Inferior parietal cortex (tissue), 1 donor: ENCODE measurements around the gene CAV1.

ENCODE experiments used
- DNase-seq: peaks from one replicate; pipeline ENCODE4 v3.0.0-alpha.2; 2016; ENCODE audit errors: extremely low spot score

The CAV1 gene

DNA sequence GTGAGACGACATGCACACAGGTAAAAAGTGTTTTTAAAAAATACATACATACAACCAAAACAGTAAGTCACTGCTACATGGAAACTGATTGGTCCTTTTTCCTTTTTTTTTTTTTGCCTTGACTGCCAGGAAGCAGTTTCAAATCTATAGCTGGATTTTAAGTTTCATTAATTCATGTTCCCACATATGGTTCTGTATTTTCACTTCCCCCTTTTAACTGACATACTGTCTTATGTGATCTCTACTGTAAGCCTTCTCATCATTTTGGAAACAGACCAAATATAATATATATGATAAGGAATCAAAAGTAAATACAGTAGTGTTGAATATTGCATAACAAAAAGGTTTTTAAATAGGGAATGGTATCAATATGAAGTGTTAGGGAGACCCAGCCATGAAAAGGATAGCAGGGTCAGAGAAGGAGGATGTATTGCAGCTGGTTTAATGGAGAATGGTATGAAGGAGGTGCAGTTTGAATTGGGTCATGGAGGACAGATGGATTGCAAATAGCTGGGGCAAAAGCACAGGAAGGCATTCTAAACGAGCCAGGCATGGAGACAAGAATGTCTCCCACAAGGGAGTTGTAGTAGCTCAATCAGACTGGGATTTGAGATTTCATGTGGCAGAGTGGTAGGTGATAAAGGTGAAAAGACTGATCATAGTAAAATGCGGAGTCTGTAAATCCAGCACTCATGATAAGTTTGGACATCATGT is 5.4 kb downstream of the CAV1 start:
- no peak for DNase-seq

DNA sequence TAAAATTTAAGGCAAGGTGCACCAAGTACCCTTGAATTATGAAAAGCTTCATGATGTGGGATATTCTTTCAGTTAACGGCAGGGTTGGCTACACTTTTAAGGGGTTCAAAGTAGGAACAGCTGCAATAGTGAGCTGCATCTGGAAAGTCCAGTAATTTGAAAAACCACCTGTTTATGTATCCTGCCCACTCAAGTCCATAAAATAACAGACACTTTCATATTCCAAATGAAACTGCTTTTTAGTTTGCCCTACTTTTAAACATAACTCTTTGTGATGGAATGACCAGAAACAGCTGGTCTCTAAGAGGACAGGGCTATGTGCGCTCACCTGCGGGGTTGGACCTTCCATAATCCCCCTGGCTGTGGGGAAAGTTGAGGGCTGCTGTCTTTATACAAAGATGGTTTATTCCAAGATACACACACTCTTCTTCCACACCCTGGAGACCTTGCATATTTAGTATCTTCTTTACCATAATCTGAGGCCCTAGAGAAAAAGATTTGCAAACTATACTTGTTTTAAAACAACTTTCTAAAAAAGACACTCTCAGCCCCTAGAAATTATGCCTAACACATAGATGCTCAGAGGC is 7.4 kb downstream of the CAV1 start:
- DNase-seq: no peak

DNA sequence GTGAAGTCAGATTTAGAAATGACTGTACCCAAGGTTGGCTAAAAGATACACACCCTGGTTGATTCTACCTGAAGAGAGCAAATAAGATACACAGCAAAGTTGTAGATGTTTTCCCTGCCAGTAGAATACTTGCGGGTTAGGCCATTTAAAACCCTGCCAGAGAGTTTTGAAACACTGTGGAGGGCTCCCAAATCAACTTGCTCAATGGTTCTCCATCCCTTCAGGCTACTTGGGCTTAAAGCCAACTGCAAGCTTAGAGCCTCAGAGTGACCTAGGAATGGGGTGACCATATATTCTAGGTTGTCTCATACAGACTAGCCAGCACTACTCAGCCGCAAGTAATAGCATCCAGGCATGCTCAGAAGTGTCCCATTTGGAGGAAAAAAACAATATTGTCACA is 10.0 kb downstream of the CAV1 start:
- no peak for DNase-seq

DNA sequence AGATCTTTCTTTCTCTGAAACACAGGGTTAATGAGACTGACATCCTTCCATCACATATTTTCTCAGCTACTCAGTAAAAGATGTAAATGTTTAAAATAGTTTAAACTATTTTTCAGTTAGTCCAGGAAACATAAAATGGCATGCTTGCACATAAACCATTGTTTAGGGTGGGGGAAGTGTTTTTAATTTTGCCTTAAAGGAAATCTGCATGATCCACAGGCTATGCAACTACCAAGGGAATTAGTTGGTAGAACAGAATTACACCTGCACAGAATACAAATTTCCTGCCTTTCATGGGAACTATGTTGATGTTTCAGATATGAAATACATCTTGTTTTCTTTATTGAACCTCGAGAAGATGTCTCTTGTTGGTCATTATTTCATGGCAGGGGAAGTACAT is 10.6 kb downstream of the CAV1 start:
- DNase-seq: no peak

DNA sequence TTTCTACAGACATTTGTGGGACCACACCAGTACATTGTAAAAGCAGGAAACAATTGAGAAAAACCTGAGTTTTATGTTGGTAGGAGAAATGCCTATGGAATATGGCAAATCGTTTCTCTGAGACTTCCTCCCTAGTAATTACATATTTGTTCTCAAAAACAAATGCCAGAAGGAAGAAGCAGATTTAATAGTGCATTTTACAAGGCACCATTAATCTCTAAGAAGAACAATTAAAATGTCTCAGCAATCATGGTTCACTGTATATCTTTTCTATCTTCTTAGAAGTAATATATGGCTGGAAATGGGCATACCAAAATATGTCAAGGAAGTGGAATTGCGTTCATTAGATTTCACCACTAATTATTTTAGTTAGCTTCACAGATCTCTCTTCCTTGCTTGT is 13.3 kb downstream of the CAV1 start:
- no peak for DNase-seq

DNA sequence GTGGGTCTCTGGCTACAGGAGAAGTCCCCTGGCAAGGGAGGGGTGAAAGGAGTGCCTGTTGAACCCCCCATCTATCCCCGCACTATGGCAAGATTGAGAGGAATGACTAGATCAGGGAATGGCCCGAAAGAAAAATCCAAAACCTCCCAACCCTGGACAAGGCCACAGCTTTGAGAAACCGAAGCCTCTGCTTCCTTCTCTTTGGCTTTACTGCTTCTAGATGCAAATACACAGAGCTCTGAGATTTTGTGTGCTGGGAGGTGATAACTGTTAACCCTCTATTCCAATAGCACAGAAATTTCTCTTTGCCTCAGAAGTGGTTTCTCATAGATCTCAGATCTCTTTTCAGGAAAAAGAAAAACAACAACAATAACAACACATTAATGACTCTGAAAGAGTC is 15.0 kb downstream of the CAV1 start:
- no peak for DNase-seq

DNA sequence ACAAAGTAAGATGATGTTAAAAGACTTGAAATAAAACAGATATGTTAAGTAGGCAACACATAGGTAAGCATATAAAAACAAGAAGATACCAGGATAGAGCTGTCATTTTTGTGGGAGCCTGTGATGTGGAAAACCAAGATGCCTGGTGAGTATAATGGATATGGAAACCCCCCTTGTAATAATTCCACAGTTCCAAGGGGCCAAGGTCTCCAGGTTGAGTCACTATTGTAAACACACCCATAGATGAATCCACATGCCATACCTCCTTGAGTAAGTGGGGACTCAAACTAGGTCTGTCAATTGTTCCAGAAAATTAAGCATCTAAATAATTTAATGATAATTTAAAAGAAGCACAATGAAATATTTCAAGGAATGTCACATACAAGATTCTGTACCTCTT is 15.9 kb downstream of the CAV1 start:
- no peak for DNase-seq

DNA sequence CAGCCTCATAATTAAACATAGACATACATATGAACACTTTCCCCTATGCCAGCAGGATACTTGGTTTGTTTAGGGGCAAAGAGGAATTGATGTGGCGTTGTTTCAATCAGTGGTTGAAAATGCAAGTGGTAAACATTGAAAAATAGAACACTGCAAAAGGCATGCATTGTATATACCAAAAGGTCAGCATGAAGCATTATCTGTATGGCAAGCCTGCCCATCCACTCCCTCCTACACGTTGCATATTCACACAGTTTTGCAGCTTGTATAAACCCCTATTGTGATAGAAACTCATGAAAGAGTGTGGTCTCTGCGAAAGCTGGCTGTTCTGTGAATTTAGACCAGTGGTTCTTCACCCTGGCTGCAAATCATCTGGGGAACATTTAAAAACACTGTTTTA is 17.1 kb downstream of the CAV1 start:
- DNase-seq: no peak

DNA sequence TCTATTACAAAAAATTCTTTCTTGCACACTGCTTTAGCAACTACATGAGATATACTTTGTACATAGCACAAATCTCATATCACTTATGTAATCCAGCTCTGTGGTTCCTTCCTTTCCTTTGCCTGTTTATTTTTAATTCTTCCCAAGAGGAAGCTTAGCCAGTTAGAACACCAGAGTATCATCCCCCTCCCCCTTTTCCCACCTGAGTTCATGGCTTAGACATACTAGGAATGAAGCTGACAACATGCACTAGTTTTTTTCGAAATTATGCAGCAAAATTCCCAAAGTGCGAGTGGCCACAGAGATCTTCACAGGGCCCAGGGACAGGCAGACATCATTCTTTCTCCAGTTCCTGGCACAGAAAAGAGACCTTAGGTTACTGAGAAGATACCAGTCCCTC is 17.8 kb downstream of the CAV1 start:
- DNase-seq: no peak

DNA sequence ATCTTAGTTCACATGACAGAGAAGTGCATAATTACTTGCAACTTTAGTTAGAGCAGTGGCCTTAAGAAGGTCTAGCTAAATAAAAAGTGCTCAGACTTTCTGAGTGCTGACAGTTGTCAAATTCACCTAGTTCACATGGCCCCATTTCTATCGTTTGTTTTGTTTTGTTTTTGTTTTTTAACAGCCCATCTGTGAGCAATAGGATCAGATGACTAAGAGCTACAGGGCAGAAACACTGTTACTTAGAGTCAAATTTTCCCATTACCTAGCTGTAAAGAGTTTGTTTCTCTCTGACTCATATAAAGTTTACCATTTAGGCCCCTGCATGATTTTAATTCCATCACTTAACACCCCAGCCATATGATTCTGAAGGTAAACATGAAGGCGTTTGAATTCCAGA is 18.8 kb downstream of the CAV1 start:
- no peak for DNase-seq

DNA sequence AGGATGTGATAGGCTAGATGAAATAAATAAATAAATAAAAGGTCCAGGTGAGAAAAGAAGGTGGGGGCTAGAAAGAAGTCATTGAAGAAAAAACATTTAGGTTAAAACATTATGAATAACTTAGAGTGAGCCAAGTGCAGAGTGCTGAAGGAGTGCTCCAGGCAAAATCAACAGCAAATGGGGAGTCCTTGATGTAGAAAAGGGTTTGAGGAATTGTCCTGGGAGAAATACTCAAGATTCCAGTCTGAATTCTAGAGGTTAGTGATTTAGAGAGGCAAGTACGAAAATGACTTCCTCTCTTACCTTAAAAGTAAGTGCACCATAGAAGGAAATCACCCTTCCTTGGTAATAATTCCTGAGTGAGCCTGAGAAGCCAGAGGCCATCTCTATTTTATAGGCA is 19.7 kb downstream of the CAV1 start:
- no peak for DNase-seq

DNA sequence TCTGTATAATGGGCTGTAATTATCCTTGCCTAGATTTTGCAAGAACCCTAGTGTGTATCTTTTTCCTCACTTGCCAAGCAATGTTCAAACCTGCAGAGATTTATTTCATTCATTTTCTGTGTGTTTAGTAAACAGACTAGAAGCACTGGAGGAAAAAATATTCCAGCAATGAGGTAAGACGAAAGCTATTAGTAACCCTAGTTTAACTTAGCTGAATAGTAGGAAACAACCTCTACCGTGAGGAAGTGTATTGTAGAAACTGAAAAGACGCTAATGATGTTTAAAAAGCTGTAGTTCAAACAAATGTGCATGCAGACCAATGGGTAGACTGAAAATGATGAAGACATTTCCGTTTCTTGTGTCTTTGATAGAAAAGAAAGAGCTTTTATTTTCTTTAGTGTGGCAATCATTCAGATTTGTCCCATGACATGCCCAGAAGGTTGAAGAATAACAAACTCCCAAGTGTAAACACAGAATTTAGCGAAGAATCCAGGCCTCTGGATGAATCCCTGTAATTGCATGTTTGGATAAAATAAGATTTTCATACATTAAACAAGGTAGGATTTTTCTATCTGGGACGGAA is 20.7 kb downstream of the CAV1 start:
- DNase-seq: no peak

DNA sequence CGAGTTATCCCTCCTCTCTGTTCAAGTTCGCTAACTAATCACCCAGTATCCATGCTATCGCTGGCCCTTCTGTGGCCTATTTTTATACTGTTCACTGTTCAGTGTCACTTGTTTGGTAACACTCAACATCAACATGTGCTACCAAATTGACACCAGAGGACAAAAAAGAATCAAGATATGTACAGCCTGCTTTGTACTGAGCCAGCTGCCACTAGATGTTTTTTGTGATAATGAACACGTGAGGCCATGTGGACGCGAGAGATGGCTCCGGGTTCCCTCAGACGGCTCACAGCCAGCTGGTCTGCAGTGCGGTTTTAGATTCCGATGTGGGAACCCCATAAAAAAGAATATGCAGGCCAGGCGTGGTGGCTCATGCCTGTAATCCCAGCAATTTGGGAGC is 21.2 kb downstream of the CAV1 start:
- DNase-seq: no peak

DNA sequence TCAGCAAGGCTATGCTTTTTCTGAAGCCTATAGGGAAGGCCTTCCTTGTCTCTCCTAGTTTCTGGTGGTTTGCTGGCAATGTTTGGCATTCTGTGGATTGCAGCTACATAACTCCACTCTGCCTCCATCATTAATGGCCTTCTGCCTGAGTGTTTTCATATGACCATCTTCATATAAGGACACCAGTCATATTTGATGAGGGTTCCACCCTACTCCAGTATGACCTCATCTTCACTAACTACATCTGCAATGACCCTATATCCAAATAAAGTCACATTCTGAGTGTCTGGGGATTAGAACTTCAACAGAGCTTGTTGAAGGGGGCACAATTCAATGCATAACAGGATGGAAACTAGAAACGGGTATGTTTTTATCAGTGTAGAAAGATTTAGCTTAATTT is 22.1 kb downstream of the CAV1 start:
- no peak for DNase-seq

DNA sequence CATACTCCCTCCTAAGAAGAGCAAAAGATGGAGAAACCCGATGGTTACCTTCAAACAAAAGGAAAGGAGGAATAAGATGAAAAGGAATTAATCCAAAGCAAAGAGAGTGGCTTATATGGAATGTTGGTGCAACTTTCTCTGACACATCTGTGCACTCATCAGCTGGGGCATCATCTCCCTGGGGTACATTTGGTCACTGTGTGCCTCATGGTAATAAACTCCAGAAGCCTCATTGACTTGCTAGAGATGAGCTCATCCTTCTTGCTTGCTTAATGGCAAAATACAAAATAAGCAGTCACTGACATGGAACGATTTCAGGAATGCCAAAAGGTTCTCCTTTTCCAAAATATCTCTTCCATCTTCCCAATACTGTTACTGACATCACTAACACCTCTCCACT is 22.5 kb downstream of the CAV1 start:
- no peak for DNase-seq

DNA sequence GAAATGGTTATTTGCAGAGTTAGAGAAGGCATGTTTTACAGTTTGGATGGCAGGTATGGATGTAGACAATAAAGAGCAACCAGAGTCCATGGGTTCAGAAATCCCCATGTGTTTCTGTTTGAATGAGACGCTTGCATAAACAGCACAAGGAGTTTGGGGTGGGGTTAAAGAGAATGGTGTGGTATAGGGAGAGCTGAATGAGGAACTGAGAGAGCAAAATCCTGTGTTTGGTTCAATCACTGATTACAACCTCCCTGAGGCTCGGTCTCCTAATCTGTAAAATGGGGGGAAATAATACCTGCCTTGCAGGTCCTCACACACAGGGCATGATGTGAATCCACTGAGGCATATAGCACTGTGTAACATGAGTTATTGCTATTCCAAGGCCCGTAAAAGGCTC is 23.7 kb downstream of the CAV1 start:
- DNase-seq: no peak

DNA sequence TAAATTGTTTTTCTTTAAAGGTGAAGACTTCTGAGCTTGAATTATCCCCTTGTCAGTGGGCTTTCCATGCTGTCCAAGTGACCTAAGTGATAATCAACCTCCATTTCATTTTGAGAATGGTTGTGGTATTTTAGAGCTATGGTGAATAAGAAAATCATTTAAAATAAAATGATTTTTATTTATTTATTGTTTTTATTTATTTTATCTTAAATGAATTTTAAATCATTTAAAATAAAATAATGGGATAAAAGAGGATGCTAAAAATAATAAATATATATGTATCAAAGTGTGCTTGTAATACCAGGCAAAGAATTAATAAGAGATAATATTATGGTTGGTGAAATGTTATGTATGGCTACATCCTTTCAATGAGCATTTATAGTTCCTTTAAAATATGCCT is 24.5 kb downstream of the CAV1 start:
- DNase-seq: no peak

DNA sequence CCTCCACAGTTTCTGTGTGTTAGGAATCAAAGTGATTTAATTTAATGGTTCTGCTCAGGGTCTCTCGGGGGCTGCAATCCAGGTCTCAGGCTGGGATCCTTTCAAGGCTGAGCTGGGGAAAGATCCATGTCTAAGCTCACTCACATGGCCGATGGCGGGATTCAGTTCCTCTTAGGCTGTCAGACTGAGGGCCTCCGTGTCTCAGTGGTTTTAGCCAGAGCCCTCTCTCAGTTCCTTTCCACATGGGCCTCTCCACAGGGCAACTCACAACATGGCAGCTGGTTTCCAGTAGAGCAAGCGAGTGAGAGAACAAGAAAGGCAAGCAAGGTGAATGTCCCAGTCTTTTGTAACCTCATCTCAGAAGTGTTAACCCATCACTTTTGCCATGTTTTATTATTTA is 26.9 kb downstream of the CAV1 start:
- DNase-seq: no peak

DNA sequence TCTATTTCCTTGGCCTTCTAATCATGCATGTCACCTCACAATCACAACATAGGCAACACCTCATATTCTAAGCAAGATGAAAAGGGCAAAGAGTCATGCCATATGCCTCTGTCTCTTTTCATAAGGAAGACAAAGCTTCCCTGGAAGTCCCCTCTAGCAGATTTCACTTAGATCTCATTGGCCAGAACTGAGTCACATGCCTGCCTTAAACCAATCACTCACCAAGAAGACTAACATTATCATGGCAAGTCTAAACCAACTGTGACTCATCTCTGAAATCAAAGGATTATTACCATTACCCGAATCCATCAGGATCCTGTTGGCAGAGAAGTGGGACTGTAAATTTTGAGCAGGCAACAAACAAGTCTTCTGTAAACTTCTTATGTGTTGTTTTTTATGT is 27.8 kb downstream of the CAV1 start:
- DNase-seq: no peak

DNA sequence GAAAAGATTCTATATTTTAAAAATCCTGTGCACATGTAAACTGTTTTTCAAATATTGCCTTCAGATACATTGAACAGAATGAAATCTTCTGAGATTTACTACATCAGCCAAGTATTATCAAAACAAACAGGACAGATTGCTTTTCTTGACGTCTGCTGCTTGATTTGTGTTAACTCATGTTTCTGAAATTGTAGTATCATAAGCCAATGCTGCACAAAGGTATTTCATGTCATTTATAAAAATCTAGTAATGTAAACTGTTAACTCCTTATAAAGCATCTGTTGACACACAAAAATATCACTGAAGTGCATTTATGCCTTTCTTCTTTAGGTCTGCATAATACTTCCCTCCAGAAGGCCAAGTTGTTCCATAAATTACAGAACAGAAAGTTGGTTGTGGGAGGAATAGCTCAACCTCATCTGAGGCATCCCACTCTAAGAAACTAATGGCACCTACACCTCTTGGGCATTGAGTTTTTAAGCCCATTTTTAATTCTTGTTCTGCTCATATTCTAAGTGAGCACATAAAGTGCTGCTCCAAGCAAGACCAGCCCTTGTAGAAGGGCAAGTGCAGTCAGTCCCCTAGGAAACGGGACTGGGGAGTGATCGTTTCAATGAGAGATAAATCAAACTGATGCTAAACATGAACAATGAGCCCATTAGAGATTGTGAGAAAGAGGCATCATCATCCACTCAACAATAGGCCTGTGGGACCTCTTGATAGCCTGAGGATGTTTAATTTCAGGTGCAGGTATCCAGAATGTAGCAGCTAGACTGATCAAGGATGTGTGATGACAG is 28.5 kb downstream of the CAV1 start:
- DNase-seq: no peak

DNA sequence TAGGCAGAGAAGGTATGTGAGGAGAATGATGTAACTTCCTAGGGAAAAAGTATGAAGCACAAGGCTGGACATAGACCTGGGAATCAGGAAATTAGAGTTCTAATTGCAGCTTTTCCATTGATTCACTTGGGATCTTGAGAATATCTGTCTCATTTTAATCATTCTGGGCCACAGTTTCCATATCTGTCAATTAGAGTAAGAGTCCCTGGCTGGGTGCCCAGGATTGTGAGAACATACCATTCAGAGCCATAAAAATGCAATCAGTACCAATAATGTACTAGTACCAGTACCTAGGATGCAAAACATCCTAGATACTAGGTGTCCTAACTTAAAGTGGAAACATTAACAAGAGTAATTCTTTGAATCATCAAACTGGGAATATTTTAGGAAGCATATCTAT is 29.6 kb downstream of the CAV1 start:
- no peak for DNase-seq

DNA sequence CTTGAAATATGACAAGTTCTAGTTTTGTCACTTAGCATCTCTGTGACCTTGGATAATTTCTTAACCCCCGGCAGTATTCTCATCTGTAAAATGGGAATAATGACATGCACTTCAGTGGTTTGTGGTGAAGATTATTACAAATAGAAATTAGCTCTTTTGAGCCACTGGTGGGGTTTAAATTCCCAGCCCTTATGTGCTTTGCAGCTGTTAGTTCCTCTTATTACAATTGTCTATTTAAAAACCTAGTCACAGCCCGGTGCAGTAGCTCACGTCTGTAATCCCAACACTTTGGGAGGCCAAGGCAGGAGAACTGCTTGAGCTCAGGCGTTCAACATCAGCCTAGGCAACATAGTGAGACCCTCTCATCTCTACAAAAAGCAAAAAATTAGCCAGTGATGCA is 30.1 kb downstream of the CAV1 start:
- no peak for DNase-seq

DNA sequence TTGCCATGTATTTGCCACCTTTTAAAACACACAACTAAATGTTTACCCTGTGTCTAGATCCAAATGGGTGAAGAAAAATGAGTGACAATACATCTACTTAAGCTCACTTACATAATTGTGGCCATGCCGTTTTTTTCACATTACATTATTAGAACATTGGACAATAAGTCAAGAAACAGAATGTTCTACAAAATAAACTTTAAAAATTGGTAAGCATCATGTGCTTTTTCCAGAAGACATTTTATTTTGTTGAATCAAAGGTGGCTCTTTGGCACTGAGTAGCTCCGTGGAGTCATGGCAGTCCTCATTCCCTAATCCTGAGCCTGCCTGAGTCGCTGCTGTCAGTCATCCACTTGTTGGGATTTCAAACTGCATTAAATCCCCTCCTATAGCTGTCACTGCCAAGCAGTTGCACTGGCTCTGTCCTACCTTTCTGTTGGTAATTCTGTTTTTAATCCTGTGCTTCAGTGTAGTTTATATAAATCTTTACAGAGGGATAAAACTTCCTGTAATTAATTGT is 32.3 kb downstream of the CAV1 start:
- DNase-seq: no peak
